KBM-7 (cell line): Measurements from ENCODE around the gene TERB2.
"Not testable (repeated sequence)": the region's sequence is repeated elsewhere in the genome, so short reads cannot be mapped to it uniquely, and the experiment has no call there.

Experiments used
- DNase-seq: peaks from one replicate; pipeline ENCODE4 v3.0.0-alpha.2; 2015
- in situ Hi-C: fragments of 300-500 bp; cut with MboI; formaldehyde crosslinking; loops from 2 replicates; pipeline ENCODE4 v1.14.3; 2020; ENCODE audit warnings: low sequenced_read_pairs, low pct_unique_long_range_greater_than_20kb, mixed read lengths

TERB2 gene

GRCh38 chr15:44956388-44956787 lies at the start of gene TERB2:
Gene TERB2 (plus strand): TSS chr15:44956687. CDS start chr15:44956719, 32 bp downstream.
- in situ Hi-C loops: loop anchor here (25.0 kb wide), 1 partner anchor 156 kb away; the partner anchor contains the start of genes DUOX2 and DUOXA2
- no peak for DNase-seq

- no peak for DNase-seq
- in situ Hi-C loops: no loop called here
Observed at GRCh38 chr15:44909423-44909822, 47.1 kb upstream of the TERB2 start.

- in situ Hi-C loops: no loop called here
Observed at GRCh38 chr15:44910981-44911625, 45.4 kb upstream of the TERB2 start.

GRCh38 chr15:44912186-44912585 lies 44.3 kb upstream of the TERB2 start:
- DNase-seq, in situ Hi-C loops: not testable (repeated sequence)

More at GRCh38 chr15:44910981-44911625, 45.4 kb upstream of the TERB2 start:
- no peak for DNase-seq

- in situ Hi-C loops, DNase-seq: not testable (repeated sequence)
Observed at GRCh38 chr15:44912974-44913448, 43.5 kb upstream of the TERB2 start.

- peak; percentile 13 for DNase-seq
- in situ Hi-C loops: no loop called here
Observed at GRCh38 chr15:44918136-44918535, 38.4 kb upstream of the TERB2 start.

GRCh38 chr15:44928658-44929057 lies 27.8 kb upstream of the TERB2 start:
- in situ Hi-C loops, DNase-seq: not testable (repeated sequence)

GRCh38 chr15:44930283-44930682 lies 26.2 kb upstream of the TERB2 start:
- in situ Hi-C loops, DNase-seq: not testable (repeated sequence)

GRCh38 chr15:44958302-44958701 lies 1.8 kb downstream of the TERB2 start:
- not testable (repeated sequence) for DNase-seq
- in situ Hi-C loops: loop anchor here (25.0 kb wide), 1 partner anchor 154 kb away; the partner anchor contains the start of genes DUOX2 and DUOXA2

GRCh38 chr15:44968475-44968874 lies 12.0 kb downstream of the TERB2 start:
- in situ Hi-C loops: loop anchor here (25.0 kb wide), 1 partner anchor 144 kb away; the partner anchor contains the start of genes DUOX2 and DUOXA2
- DNase-seq: no peak

- in situ Hi-C loops: loop anchor here (25.0 kb wide), 1 partner anchor 141 kb away; the partner anchor contains the start of genes DUOX2 and DUOXA2
- DNase-seq: no peak
Observed at GRCh38 chr15:44971036-44971435, 14.5 kb downstream of the TERB2 start.

GRCh38 chr15:44976183-44976582 lies 19.7 kb downstream of the TERB2 start:
- in situ Hi-C loops, DNase-seq: not testable (repeated sequence)

GRCh38 chr15:44977781-44978180 lies 21.3 kb downstream of the TERB2 start:
- in situ Hi-C loops, DNase-seq: not testable (repeated sequence)

- DNase-seq, in situ Hi-C loops: not testable (repeated sequence)
Observed at GRCh38 chr15:44979617-44980339, 23.3 kb downstream of the TERB2 start.

- in situ Hi-C loops, DNase-seq: not testable (repeated sequence)
Observed at GRCh38 chr15:44984144-44984543, 27.7 kb downstream of the TERB2 start.

- in situ Hi-C loops, DNase-seq: not testable (repeated sequence)
Observed at GRCh38 chr15:44986346-44987055, 30.0 kb downstream of the TERB2 start.

GRCh38 chr15:44987711-44988110 lies 31.2 kb downstream of the TERB2 start:
- in situ Hi-C loops, DNase-seq: not testable (repeated sequence)

GRCh38 chr15:44988184-44988869 lies 31.8 kb downstream of the TERB2 start:
- DNase-seq, in situ Hi-C loops: not testable (repeated sequence)

- in situ Hi-C loops, DNase-seq: not testable (repeated sequence)
Observed at GRCh38 chr15:44988870-44989219, 32.4 kb downstream of the TERB2 start.
